Measurements from ENCODE around the gene ABTB1. TPM values are rescaled to one million over a fixed set of nuclear protein-coding genes. Genes with fewer than 3 reads are reported as not detected.

Gene ABTB1
- total and polyA plus RNA-seq, 2 of the 13 experiments (the other 11 are each of a cell fraction or from before 2014, with no cell fraction given): 0.42 to 14.5 TPM

DNA sequence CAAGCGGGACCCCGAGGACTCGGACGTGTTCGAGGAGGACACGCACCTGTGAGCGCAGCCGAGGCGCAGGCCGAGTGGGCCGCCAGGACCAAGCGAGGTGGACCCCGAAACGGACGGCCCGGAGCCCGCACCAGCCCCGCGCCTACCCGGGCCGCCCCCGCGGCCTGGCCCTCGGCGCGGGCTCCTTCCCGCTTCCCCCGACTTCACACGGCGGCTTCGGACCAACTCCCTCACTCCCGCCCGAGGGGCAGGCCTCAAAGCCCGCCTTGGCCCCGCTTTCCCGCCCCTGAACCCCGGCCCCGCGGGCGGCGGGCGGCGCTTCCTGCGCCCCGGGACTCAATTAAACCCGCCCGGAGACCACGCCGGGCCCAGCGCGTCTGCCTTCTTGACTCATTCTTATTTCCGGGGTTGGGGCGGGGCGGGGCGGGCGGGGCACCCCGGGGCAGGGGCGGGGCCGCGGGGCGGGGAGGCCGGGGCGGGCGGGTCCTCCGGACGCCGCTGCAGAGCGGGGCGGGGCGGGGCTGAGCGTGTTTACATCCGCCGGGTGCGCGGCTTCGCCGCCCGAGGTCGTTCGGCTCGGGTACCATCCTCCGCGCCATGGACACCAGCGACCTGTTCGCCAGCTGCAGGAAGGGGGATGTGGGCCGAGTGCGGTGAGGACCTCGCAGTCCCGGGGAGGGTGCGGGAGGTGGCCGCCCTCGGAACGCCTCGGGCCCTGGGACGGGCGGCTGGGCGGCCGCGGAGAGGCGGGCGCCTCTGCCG is at the start of gene ABTB1 (continued):
- no peak for TF ChIP-seq ZNF12 (CRISPR knock-in tag; IDR thresholded peaks at IDR 0.05)
- TF ChIP-seq HOXA3 (CRISPR knock-in tag; IDR thresholded peaks at IDR 0.05): peak; percentile 35; the same call in 1 of the 2 replicates
- TF ChIP-seq BRD4 (CRISPR knock-in tag; IDR thresholded peaks at IDR 0.05): 0 out of 2 replicates have a peak, but pooled peaks have one; percentile 6
- TF ChIP-seq ZNF776 (CRISPR knock-in tag; IDR thresholded peaks at IDR 0.05): no peak
- no peak for TF ChIP-seq ZNF256 (CRISPR knock-in tag; conservative IDR thresholded peaks at IDR 0.05)
- no peak for TF ChIP-seq SRF (IDR thresholded peaks at IDR 0.05; ENCODE audit: low read depth, low read length)
- TF ChIP-seq ZFP41 (CRISPR knock-in tag; IDR thresholded peaks at IDR 0.05; ENCODE audit: borderline replicate concordance): no peak
- no peak for TF ChIP-seq ZNF138 (CRISPR knock-in tag; IDR thresholded peaks at IDR 0.05; ENCODE audit: low read depth)
- peak; percentile 42 for TF ChIP-seq ZSCAN21 (CRISPR knock-in tag; IDR thresholded peaks at IDR 0.05; ENCODE audit: borderline replicate concordance)
- no peak for TF ChIP-seq ZNF670 (CRISPR knock-in tag; IDR thresholded peaks at IDR 0.05; ENCODE audit: borderline replicate concordance)
- TF ChIP-seq, protein P1, sequence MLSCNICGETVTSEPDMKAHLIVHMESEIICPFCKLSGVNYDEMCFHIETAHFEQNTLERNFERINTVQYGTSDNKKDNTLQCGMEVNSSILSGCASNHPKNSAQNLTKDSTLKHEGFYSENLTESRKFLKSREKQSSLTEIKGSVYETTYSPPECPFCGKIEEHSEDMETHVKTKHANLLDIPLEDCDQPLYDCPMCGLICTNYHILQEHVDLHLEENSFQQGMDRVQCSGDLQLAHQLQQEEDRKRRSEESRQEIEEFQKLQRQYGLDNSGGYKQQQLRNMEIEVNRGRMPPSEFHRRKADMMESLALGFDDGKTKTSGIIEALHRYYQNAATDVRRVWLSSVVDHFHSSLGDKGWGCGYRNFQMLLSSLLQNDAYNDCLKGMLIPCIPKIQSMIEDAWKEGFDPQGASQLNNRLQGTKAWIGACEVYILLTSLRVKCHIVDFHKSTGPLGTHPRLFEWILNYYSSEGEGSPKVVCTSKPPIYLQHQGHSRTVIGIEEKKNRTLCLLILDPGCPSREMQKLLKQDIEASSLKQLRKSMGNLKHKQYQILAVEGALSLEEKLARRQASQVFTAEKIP (CRISPR knock-in tag; IDR thresholded peaks at IDR 0.05; ENCODE audit: borderline replicate concordance): no peak
- TF ChIP-seq, protein P2, sequence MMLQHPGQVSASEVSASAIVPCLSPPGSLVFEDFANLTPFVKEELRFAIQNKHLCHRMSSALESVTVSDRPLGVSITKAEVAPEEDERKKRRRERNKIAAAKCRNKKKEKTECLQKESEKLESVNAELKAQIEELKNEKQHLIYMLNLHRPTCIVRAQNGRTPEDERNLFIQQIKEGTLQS (CRISPR knock-in tag; IDR thresholded peaks at IDR 0.05): no peak
- TF ChIP-seq ZNF777 (CRISPR knock-in tag; IDR thresholded peaks at IDR 0.05): peak; percentile 67
- TF ChIP-seq ATF2 (CRISPR knock-in tag; IDR thresholded peaks at IDR 0.05): no peak
- TF ChIP-seq FOSL2 (CRISPR knock-in tag; IDR thresholded peaks at IDR 0.05): peak; percentile 31
- TF ChIP-seq U2AF1 (optimal IDR thresholded peaks at IDR 0.05; ENCODE audit: low read depth, low read length): no peak
- no peak for TF ChIP-seq HNRNPH1 (optimal IDR thresholded peaks at IDR 0.05; ENCODE audit: low read depth, low read length)
- no peak for TF ChIP-seq ZNF225 (CRISPR knock-in tag; IDR thresholded peaks at IDR 0.05)
- peak; percentile 91 for TF ChIP-seq PHF8 (CRISPR knock-in tag; IDR thresholded peaks at IDR 0.05)
- no peak for TF ChIP-seq TP53 (CRISPR knock-in tag; conservative IDR thresholded peaks at IDR 0.05)
- TF ChIP-seq CHCHD3 (CRISPR knock-in tag; IDR thresholded peaks at IDR 0.05): no peak
- TF ChIP-seq ZNF282 (IDR thresholded peaks at IDR 0.05; ENCODE audit: partially characterized antibody): no peak
- TF ChIP-seq ZNF782 (CRISPR knock-in tag; IDR thresholded peaks at IDR 0.05; ENCODE audit: borderline replicate concordance): no peak
- TF ChIP-seq SP1 (IDR thresholded peaks at IDR 0.05): no peak
- TF ChIP-seq SP1 (CRISPR knock-in tag; IDR thresholded peaks at IDR 0.05): no peak
- TF ChIP-seq, protein P3, sequence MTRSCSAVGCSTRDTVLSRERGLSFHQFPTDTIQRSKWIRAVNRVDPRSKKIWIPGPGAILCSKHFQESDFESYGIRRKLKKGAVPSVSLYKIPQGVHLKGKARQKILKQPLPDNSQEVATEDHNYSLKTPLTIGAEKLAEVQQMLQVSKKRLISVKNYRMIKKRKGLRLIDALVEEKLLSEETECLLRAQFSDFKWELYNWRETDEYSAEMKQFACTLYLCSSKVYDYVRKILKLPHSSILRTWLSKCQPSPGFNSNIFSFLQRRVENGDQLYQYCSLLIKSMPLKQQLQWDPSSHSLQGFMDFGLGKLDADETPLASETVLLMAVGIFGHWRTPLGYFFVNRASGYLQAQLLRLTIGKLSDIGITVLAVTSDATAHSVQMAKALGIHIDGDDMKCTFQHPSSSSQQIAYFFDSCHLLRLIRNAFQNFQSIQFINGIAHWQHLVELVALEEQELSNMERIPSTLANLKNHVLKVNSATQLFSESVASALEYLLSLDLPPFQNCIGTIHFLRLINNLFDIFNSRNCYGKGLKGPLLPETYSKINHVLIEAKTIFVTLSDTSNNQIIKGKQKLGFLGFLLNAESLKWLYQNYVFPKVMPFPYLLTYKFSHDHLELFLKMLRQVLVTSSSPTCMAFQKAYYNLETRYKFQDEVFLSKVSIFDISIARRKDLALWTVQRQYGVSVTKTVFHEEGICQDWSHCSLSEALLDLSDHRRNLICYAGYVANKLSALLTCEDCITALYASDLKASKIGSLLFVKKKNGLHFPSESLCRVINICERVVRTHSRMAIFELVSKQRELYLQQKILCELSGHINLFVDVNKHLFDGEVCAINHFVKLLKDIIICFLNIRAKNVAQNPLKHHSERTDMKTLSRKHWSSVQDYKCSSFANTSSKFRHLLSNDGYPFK (CRISPR knock-in tag; IDR thresholded peaks at IDR 0.05; ENCODE audit: borderline replicate concordance): no peak
- no peak for TF ChIP-seq POGZ (CRISPR knock-in tag; IDR thresholded peaks at IDR 0.05)

All from HepG2 (cell line).